ENCODE measurements around the gene DBI. TPM values are rescaled to one million over a fixed set of nuclear protein-coding genes. Genes with fewer than 3 reads are reported as not detected.

The DBI gene
- total RNA-seq, 1 donor from 2014 or later: 156 TPM

DNA sequence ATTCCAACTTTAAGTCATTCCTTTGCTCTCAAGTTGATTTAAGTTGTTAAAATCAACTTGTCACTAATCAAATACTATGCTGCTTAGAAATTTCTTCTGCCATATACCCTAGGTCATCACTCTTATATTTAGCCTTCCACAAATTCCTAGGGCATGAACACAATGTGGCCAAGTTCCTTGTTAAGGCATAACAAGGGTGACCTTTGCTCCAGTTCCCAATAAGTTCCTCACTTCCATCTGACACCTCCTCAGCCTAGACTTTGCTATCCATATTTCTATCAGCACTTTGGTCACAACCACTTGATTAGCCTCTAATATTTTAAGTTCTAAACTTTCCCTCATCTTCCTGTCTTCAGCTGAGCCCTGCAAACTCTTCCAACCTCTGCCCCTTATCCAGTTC is 55.0 kb downstream of the DBI start:
- H3K9me3 Mint-ChIP-seq (ENCODE audit: low read depth): peaks cover 7% of the 10 kb centered on the region
- H3K27ac Mint-ChIP-seq: no peak overlapping the region
- H3K27me3 Mint-ChIP-seq: peaks cover under 1% of the 10 kb centered on the region
- peaks cover 50% of the 10 kb centered on the region for H3K4me1 Mint-ChIP-seq (ENCODE audit: low read depth)
- TF ChIP-seq, protein P1, sequence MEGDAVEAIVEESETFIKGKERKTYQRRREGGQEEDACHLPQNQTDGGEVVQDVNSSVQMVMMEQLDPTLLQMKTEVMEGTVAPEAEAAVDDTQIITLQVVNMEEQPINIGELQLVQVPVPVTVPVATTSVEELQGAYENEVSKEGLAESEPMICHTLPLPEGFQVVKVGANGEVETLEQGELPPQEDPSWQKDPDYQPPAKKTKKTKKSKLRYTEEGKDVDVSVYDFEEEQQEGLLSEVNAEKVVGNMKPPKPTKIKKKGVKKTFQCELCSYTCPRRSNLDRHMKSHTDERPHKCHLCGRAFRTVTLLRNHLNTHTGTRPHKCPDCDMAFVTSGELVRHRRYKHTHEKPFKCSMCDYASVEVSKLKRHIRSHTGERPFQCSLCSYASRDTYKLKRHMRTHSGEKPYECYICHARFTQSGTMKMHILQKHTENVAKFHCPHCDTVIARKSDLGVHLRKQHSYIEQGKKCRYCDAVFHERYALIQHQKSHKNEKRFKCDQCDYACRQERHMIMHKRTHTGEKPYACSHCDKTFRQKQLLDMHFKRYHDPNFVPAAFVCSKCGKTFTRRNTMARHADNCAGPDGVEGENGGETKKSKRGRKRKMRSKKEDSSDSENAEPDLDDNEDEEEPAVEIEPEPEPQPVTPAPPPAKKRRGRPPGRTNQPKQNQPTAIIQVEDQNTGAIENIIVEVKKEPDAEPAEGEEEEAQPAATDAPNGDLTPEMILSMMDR (IDR thresholded peaks at IDR 0.05; ENCODE audit: unreplicated experiment): no peak
- peaks cover 6% of the 10 kb centered on the region for H3K36me3 Mint-ChIP-seq (ENCODE audit: insufficient read depth)
- DNase-seq (ENCODE audit: low spot score, unreplicated experiment): no peak
- no peak overlapping the region for H3K4me3 Mint-ChIP-seq (ENCODE audit: low read depth)

Other genes with a start within 250 kb of the DBI start
- 0.14 and 0.24 TPM in 2 replicates for gene C1QL2, start 208.2 kb upstream of the DBI start, total RNA-seq
- 3.9 and 6.8 TPM in 2 replicates for gene STEAP3, start 143.1 kb upstream of the DBI start, total RNA-seq
- gene C2orf76, start 143 bp upstream of the DBI start, total RNA-seq: 8.4 and 10.9 TPM in 2 replicates
- 17.4 and 18.9 TPM in 2 replicates for gene TMEM37, start 64.9 kb downstream of the DBI start, total RNA-seq
- 33.1 and 34.9 TPM in 2 replicates for gene SCTR, start 157.5 kb downstream of the DBI start, total RNA-seq
- gene CFAP221, start 177.5 kb downstream of the DBI start, total RNA-seq: 33.0 and 37.4 TPM in 2 replicates